Osteoblast (primary cell): ENCODE results near the gene LPXN. TPM values are rescaled to one million over a fixed set of nuclear protein-coding genes. Genes with fewer than 3 reads are reported as not detected.

Experiments used
- DNase-seq: peaks from one replicate; pipeline ENCODE4 v3.0.0; 2011; ENCODE audit warnings: low spot score, mixed read lengths; ENCODE audit not compliant: insufficient read length; ENCODE audit errors: missing footprints
- H2AFZ ChIP-seq: 2 replicates; pipeline ENCODE4 v1.6.0; 2011; ENCODE audit warnings: mild to moderate bottlenecking, low read length
- H3K27ac ChIP-seq: 2 replicates; pipeline ENCODE4 v1.5.1; 2011; ENCODE audit warnings: mild to moderate bottlenecking, low read depth, low read length, moderate library complexity
- H3K27me3 ChIP-seq: 2 replicates; pipeline ENCODE4 v1.6.0; 2012; ENCODE audit warnings: mild to moderate bottlenecking, control low read depth, inconsistent platforms, low read length, moderate library complexity; ENCODE audit not compliant: insufficient read depth
- H3K36me3 ChIP-seq: 2 replicates; pipeline ENCODE4 v1.5.1; 2011; ENCODE audit warnings: mild to moderate bottlenecking, low read length, control low read depth, moderate library complexity; ENCODE audit not compliant: insufficient read depth
- H3K4me1 ChIP-seq: 2 replicates; pipeline ENCODE4 v1.5.1; 2011; ENCODE audit warnings: mild to moderate bottlenecking, low read length, control low read depth, moderate library complexity; ENCODE audit not compliant: insufficient read depth
- H3K4me2 ChIP-seq: 2 replicates; pipeline ENCODE4 v1.6.0; 2011; ENCODE audit warnings: mild to moderate bottlenecking, low read length; ENCODE audit not compliant: insufficient read depth
- H3K4me3 ChIP-seq: fragments of 200-600 bp; sonication (generic); 3 replicates; pipeline ENCODE4 v1.5.1; 2012; ENCODE audit warnings: mild to moderate bottlenecking, low read length, inconsistent platforms; ENCODE audit not compliant: insufficient read depth
- H3K79me2 ChIP-seq: 2 replicates; pipeline ENCODE4 v1.6.0; 2012; ENCODE audit warnings: mild to moderate bottlenecking, low read length, control low read depth, inconsistent platforms; ENCODE audit not compliant: insufficient read depth
- H3K9me3 ChIP-seq: 2 replicates; pipeline ENCODE4 v1.5.1; 2011; ENCODE audit warnings: low read depth, low read length, control low read depth
- H4K20me1 ChIP-seq: 2 replicates; pipeline ENCODE4 v1.6.0; 2012; ENCODE audit warnings: mild to moderate bottlenecking, low read length, control low read depth; ENCODE audit not compliant: insufficient read depth
- total RNA-seq: library from RNA; depleted of rRNA; stranded (reverse); fragments of >200 nt; gene quantifications from 2 replicates; pipeline ENCODE4 v1.2.3, GENCODE V29; 2012
- TF ChIP-seq, protein P1 (sequence below): IDR thresholded peaks from 2 replicates; pipeline ENCODE4 v1.5.1; 2011; ENCODE audit warnings: mild to moderate bottlenecking, low read depth, low read length, moderate library complexity; ENCODE audit errors: extremely low read depth

Gene LPXN
- total RNA-seq, 1 donor = 14.5 TPM

DNA sequence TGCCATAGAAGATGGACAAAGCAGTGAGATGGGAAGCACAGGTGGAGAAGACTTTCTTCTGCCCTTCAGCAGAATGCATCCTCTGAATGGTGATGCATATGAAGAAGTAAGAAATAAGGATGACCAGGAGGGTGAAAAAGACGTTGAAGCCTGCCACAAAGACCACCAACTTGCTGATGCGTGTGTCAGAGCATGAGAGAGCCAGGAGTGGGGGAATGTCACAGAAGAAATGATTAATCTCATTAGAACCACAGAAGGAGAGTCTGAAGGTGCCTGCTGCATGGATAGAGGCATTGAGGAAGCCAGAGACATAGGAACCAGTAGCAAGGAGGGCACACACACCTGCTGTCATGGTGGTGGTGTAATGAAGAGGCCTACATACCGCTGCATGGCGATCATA, 68.3 kb downstream of the LPXN start:
- Histone ChIP-seq H2AFZ (no peak overlapping the region), H3K79me2 (no peaks in the 10 kb centered on the region), H3K4me2 (no peak overlapping the region), H3K27me3 (no peaks in the 10 kb centered on the region), H3K36me3 (no peaks in the 10 kb centered on the region), H3K4me3 (no peak overlapping the region), H3K9me3 (no peaks in the 10 kb centered on the region), H4K20me1 (no peaks in the 10 kb centered on the region), H3K4me1 (no peaks in the 10 kb centered on the region), H3K27ac (no peak overlapping the region)
- TF ChIP-seq, protein P1, sequence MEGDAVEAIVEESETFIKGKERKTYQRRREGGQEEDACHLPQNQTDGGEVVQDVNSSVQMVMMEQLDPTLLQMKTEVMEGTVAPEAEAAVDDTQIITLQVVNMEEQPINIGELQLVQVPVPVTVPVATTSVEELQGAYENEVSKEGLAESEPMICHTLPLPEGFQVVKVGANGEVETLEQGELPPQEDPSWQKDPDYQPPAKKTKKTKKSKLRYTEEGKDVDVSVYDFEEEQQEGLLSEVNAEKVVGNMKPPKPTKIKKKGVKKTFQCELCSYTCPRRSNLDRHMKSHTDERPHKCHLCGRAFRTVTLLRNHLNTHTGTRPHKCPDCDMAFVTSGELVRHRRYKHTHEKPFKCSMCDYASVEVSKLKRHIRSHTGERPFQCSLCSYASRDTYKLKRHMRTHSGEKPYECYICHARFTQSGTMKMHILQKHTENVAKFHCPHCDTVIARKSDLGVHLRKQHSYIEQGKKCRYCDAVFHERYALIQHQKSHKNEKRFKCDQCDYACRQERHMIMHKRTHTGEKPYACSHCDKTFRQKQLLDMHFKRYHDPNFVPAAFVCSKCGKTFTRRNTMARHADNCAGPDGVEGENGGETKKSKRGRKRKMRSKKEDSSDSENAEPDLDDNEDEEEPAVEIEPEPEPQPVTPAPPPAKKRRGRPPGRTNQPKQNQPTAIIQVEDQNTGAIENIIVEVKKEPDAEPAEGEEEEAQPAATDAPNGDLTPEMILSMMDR = no peak
- DNase-seq = no peak

DNA sequence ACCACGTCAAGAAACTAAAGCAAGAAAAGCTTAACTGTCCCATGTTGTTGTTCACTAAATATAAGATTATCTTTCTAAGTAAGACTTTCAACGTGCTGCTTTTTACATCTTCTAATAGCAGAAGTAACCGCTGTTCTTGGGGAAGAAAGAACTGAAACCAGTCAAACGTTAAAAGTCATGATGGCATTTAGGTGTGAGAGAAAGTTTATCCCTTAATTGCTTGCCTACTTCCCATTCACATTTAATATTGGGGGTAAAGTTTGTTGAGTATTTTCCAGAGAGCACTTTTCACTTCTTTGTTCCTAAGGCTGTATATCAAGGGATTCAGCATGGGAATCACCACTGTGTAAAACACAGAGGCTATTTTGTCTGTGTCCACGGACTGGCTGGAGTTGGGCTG, 68.7 kb downstream of the LPXN start:
- no peak overlapping the region for H3K4me3 ChIP-seq
- no peaks in the 10 kb centered on the region for H4K20me1 ChIP-seq
- DNase-seq = no peak
- no peaks in the 10 kb centered on the region for H3K4me1 ChIP-seq
- no peaks in the 10 kb centered on the region for H3K79me2 ChIP-seq
- H3K36me3 ChIP-seq = no peaks in the 10 kb centered on the region
- no peak overlapping the region for H2AFZ ChIP-seq
- TF ChIP-seq, protein P1 = no peak
- H3K27ac ChIP-seq = no peak overlapping the region
- H3K4me2 ChIP-seq = no peak overlapping the region
- no peaks in the 10 kb centered on the region for H3K27me3 ChIP-seq
- H3K9me3 ChIP-seq = no peaks in the 10 kb centered on the region

DNA sequence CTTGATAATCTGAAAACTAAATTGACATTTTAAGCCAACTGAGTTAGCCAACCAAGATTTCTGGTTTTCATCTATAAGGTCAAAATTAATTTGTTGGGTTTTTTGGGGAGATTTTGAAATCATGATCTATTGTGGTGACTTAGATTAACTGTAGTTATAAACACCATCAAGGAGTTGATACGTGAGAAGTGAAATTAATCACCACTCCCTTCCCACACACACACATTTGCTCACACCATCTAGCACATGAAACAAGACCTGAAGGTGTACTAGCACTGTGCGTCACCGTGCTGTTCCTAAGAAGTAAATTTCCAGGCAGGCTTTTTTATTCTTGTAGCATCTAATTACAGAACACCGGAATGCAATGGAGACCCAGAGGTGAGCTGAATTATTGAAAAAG, 69.8 kb downstream of the LPXN start:
- H2AFZ ChIP-seq = no peak overlapping the region
- no peaks in the 10 kb centered on the region for H3K27me3 ChIP-seq
- DNase-seq = no peak
- H3K4me2 ChIP-seq = no peak overlapping the region
- H3K9me3 ChIP-seq = no peaks in the 10 kb centered on the region
- H3K27ac ChIP-seq = no peak overlapping the region
- no peaks in the 10 kb centered on the region for H3K4me1 ChIP-seq
- TF ChIP-seq, protein P1 = no peak
- H3K79me2 ChIP-seq = no peaks in the 10 kb centered on the region
- H3K4me3 ChIP-seq = no peak overlapping the region
- no peaks in the 10 kb centered on the region for H4K20me1 ChIP-seq
- no peaks in the 10 kb centered on the region for H3K36me3 ChIP-seq

DNA sequence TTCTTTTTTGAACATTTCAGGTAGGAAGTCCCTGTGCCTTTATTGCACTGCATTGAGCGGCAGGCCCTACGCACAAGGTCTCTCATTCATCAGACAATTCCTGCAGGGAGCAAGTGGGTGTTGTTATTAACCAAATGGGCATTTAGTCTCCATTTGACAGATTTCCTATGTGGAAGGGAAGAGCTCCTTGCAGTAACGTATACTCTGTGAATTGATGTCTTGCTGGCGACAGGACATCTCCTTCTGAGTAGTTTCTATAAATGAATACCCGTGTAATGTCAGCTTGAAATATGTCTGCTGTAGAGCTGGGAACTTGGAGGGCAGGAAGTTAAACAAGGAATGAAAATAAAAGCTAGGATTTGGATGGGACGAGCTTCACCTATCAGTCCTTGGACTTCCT, 71.4 kb downstream of the LPXN start:
- TF ChIP-seq, protein P1 = no peak
- H3K9me3 ChIP-seq = no peaks in the 10 kb centered on the region
- H4K20me1 ChIP-seq = no peaks in the 10 kb centered on the region
- no peak overlapping the region for H2AFZ ChIP-seq
- no peaks in the 10 kb centered on the region for H3K4me1 ChIP-seq
- no peak overlapping the region for H3K4me2 ChIP-seq
- DNase-seq = no peak
- H3K36me3 ChIP-seq = no peaks in the 10 kb centered on the region
- H3K27ac ChIP-seq = no peak overlapping the region
- no peaks in the 10 kb centered on the region for H3K79me2 ChIP-seq
- no peaks in the 10 kb centered on the region for H3K27me3 ChIP-seq
- H3K4me3 ChIP-seq = no peak overlapping the region
